Measurements from ENCODE around the gene NBPF4.
"Not testable (repeated sequence)": the region's sequence is repeated elsewhere in the genome, so short reads cannot be mapped to it uniquely, and the experiment has no call there.

Gene NBPF4

GRCh38 chr1:108243976-108244375 is at the start of gene NBPF4:
Gene NBPF4, minus strand, starts transcription at chr1:108244076. Its CDS starts 315 bp downstream, at chr1:108243761.
- DNase-seq = not testable (repeated sequence)

GRCh38 chr1:108282528-108283257 is 38.8 kb upstream of the NBPF4 start:
- DNase-seq = not testable (repeated sequence)

- not testable (repeated sequence) for DNase-seq
Measured at GRCh38 chr1:108272485-108273327, 28.8 kb upstream of the NBPF4 start.

- not testable (repeated sequence) for DNase-seq
Measured at GRCh38 chr1:108267097-108267496, 23.2 kb upstream of the NBPF4 start.

GRCh38 chr1:108261967-108262366 is 18.1 kb upstream of the NBPF4 start:
- not testable (repeated sequence) for DNase-seq

- DNase-seq = not testable (repeated sequence)
Measured at GRCh38 chr1:108261519-108261918, 17.6 kb upstream of the NBPF4 start.

GRCh38 chr1:108260578-108261259 is 16.8 kb upstream of the NBPF4 start:
- not testable (repeated sequence) for DNase-seq

- DNase-seq = not testable (repeated sequence)
Measured at GRCh38 chr1:108255426-108255825, 11.6 kb upstream of the NBPF4 start.

GRCh38 chr1:108239426-108239825 is 4.5 kb downstream of the NBPF4 start:
- not testable (repeated sequence) for DNase-seq

- DNase-seq = not testable (repeated sequence)
Measured at GRCh38 chr1:108235308-108235707, 8.6 kb downstream of the NBPF4 start.

GRCh38 chr1:108232183-108232582 is 11.7 kb downstream of the NBPF4 start:
- DNase-seq = not testable (repeated sequence)

GRCh38 chr1:108229976-108230375 is 13.9 kb downstream of the NBPF4 start:
- not testable (repeated sequence) for DNase-seq

GRCh38 chr1:108227772-108228171 is 16.1 kb downstream of the NBPF4 start:
- not testable (repeated sequence) for DNase-seq

GRCh38 chr1:108226855-108227254 is 17.0 kb downstream of the NBPF4 start:
- DNase-seq = not testable (repeated sequence)

GRCh38 chr1:108223226-108223625 is 20.6 kb downstream of the NBPF4 start:
- not testable (repeated sequence) for DNase-seq

GRCh38 chr1:108217515-108218174 is 26.2 kb downstream of the NBPF4 start:
- not testable (repeated sequence) for DNase-seq

GRCh38 chr1:108217007-108217406 is 26.9 kb downstream of the NBPF4 start:
- DNase-seq = not testable (repeated sequence)

- not testable (repeated sequence) for DNase-seq
Measured at GRCh38 chr1:108216028-108216890, 27.6 kb downstream of the NBPF4 start.

GRCh38 chr1:108214641-108215465 is 29.0 kb downstream of the NBPF4 start:
- DNase-seq = not testable (repeated sequence)

- no peak for DNase-seq
Measured at GRCh38 chr1:108211014-108211413, 32.9 kb downstream of the NBPF4 start.

Measured in activated CD4-positive, alpha-beta T cell treated with anti-CD3 and anti-CD28 coated beads for 1 hour (primary cell).